H1 (cell line): Measurements from ENCODE around the gene RNF44.

ENCODE experiments used
- POLR2A ChIP-seq, 2 experiments: IDR thresholded peaks; 1 replicate in 1 of 2; 2 replicates in 1 of 2; pipeline ENCODE4 v1.6.1; 2011; ENCODE audit warnings: low read depth in 2 of 2, low read length in 2 of 2, mild to moderate bottlenecking in 2 of 2; ENCODE audit errors: control extremely low read depth in 1 of 2
- RAD21 ChIP-seq, 2 experiments: IDR thresholded peaks in 1 of 2; conservative IDR thresholded peaks in 1 of 2; 2 replicates each; pipeline ENCODE4 v1.6.1; 2011; ENCODE audit warnings: low read depth in 2 of 2, low read length in 2 of 2, improper control_type of control experiment in 1 of 2, inconsistent platforms in 1 of 2, mild to moderate bottlenecking in 1 of 2, moderate library complexity in 1 of 2
- ZNF274 ChIP-seq: IDR thresholded peaks from 2 replicates; pipeline ENCODE4 v1.7.0; 2012; ENCODE audit warnings: low read length, borderline replicate concordance; ENCODE audit errors: extremely low read depth
- TF ChIP-seq, protein P1 (sequence below), 3 experiments: IDR thresholded peaks; 1 replicate in 2 of 3; 2 replicates in 1 of 3; pipeline versions ENCODE4 v1.5.1 to v1.6.1; 2011; ENCODE audit warnings: low read length in 3 of 3, mild to moderate bottlenecking in 3 of 3, inconsistent platforms in 2 of 3, low read depth in 1 of 3, moderate library complexity in 1 of 3; ENCODE audit not compliant: insufficient read depth in 1 of 3; ENCODE audit errors: control extremely low read depth in 1 of 3
- TF ChIP-seq, protein P2 (sequence below): IDR thresholded peaks from 2 replicates; pipeline ENCODE4 v1.6.1; 2012; ENCODE audit warnings: low read length, inconsistent platforms

DNA sequence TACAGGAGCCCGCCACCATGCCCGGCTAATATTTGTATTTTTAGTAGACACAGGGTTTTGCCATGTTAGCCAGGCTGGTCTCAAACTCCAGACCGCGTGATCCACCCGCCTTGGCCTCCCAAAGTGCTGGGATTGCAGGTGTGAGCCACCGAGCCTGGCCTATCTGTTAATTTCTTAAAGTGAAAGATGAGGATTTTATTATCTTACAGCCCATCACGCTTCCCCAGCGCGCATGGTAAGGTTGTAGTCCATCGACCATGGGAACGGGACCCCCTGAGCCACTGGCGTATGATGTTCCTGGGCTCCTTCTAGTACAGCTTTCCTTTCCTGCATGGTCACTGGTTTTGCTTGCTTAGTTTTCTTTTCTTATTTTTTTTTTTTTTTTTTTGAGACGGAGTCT, 20.6 kb upstream of the RNF44 start:
- TF ChIP-seq, protein P1, sequence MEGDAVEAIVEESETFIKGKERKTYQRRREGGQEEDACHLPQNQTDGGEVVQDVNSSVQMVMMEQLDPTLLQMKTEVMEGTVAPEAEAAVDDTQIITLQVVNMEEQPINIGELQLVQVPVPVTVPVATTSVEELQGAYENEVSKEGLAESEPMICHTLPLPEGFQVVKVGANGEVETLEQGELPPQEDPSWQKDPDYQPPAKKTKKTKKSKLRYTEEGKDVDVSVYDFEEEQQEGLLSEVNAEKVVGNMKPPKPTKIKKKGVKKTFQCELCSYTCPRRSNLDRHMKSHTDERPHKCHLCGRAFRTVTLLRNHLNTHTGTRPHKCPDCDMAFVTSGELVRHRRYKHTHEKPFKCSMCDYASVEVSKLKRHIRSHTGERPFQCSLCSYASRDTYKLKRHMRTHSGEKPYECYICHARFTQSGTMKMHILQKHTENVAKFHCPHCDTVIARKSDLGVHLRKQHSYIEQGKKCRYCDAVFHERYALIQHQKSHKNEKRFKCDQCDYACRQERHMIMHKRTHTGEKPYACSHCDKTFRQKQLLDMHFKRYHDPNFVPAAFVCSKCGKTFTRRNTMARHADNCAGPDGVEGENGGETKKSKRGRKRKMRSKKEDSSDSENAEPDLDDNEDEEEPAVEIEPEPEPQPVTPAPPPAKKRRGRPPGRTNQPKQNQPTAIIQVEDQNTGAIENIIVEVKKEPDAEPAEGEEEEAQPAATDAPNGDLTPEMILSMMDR (IDR thresholded peaks at IDR 0.05; ENCODE audit: control extremely low read depth in 1 of 3, insufficient read depth in 1 of 3, low read depth in 1 of 3, low read length in 3 of 3): no peak
- TF ChIP-seq, protein P2, sequence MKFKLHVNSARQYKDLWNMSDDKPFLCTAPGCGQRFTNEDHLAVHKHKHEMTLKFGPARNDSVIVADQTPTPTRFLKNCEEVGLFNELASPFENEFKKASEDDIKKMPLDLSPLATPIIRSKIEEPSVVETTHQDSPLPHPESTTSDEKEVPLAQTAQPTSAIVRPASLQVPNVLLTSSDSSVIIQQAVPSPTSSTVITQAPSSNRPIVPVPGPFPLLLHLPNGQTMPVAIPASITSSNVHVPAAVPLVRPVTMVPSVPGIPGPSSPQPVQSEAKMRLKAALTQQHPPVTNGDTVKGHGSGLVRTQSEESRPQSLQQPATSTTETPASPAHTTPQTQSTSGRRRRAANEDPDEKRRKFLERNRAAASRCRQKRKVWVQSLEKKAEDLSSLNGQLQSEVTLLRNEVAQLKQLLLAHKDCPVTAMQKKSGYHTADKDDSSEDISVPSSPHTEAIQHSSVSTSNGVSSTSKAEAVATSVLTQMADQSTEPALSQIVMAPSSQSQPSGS: no peak
- TF ChIP-seq POLR2A (IDR thresholded peaks at IDR 0.05; ENCODE audit: control extremely low read depth in 1 of 2, low read depth in 2 of 2, low read length in 2 of 2): no peak
- TF ChIP-seq RAD21 (IDR thresholded peaks at IDR 0.05 in 1 of 2, conservative IDR thresholded peaks at IDR 0.05 in 1 of 2; ENCODE audit: low read depth in 2 of 2, low read length in 2 of 2): no peak
- TF ChIP-seq ZNF274: no peak
